GM19043 (cell line): ENCODE results near the gene SLC12A2.

Source experiments
- ATAC-seq: cut with Tn5 transposase; IDR thresholded peaks from one replicate; pipeline ENCODE4 v1.9.1; 2021; ENCODE audit warnings: low read depth; ENCODE audit not compliant: unreplicated experiment

The SLC12A2 gene

DNA sequence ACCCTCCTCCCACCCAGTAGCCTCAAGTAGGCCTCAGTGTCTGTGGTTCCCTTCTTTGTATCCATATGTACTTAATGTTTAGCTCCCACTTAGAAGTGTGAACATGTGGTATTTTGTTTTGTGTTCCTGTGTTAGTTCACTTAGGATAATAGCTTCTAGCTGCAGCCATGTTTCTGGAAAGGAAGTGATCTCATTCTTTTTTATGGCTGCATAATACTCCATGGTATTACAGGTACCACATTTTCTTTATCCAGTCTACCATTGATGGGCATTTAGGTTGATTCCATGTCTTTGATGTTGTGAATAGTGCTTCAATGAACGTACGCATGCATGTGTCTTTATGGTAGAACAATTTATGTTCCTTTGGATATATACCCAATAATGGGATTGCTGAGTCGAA is 74.8 kb downstream of the SLC12A2 start:
- ATAC-seq: no peak

DNA sequence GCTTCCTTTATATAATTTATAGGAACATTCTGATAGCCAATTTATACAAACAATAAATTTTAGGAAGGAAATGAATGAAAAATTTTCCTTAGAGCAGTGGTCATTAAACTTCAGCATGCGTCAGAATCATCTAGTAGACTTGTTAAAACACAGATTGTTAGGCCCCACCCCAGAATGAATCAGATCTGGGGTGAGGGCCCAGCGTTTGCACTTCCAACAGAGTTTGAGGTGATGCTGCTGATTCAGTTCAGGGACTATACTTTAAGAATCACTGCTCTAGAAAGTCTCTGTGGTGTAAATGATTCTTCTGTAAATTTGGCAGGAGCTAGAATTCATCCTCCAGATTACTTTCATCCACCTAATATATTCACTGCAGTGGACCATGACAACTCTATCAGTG is 80.4 kb downstream of the SLC12A2 start:
- ATAC-seq: no peak

DNA sequence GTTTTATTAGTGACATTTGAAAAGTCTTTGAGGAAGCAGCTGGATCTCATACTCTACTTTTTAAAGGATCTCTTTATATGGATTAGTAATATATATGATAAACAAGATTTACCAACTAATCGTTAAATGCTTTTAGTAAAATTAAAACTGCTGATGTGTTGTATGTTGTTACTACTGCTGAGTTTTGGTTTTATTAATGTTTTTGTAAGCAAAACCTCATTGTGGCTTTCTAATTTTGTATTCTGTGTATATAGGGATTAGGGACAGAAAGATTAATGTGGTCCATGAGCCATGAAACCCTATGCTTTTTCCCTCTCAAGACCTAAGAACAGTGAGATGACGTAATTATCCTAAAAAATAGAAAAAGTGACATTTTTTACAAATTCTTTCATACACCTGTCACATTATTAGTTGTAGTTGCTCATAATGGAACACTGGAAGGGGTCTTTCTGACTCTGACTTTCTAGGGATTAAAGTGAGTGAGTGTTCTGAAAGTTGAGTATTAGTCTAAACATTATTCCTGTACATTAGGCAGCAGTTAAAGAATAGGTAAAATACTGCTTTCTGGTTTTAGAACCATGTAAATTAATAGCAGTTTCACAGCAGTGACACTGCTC is 85.9 kb downstream of the SLC12A2 start:
- no peak for ATAC-seq

DNA sequence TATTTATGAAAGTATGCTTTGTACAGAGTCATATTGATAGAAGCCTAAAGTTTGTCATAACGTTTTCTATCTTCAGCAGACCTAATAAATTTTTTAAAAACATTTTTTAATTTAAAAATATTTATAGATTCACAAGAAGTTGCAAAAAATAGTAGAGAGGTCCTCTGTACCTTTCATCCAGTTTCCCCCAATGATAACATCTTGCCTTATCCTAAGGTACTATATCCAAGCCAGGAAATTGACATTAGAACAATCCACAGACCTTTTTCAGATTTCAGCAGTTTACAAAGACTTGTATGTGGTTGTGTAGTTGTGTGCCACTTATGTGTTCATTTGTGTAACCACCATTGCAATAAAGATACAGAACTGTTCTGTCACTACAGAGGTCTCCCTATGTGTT is 88.5 kb downstream of the SLC12A2 start:
- ATAC-seq: no peak

DNA sequence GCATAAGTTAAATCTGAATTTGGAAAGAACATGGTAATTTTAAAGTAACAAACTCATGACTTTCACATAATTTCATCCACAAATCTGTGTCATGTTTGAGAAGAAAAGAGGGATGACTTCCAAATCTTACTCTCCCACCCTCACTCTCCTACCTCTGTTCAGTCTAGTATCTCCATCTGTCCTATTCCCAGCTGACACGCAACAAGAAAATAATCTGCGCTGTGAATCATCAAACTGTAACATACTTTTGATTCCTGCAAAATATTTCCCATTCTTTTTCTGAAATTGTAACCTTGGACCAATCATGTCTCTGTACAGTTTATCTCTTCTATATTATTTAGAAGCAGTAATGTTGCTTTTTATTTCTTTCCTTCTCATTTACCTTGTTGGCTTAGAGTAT is 91.4 kb downstream of the SLC12A2 start:
- no peak for ATAC-seq

DNA sequence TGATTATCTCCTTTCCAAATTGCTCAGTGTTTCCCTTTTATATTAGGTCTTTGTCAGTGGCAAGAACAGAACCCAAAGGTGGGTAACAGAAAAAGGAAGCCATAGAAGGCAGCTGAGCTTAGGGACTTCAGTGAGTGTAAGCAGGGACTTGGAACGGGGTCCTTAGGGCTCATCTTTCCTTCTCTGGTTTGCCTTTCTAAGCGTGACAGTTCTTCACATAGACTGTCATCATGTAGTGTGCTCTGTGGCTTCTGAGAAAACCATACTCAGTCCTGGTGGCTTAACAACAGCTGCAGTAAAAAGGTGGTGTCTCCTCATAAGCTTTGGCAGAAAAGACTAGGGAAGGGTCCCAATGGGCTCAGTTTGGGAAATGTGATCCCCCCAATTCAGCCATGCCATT is 108.8 kb downstream of the SLC12A2 start:
- ATAC-seq: peak; percentile 65

DNA sequence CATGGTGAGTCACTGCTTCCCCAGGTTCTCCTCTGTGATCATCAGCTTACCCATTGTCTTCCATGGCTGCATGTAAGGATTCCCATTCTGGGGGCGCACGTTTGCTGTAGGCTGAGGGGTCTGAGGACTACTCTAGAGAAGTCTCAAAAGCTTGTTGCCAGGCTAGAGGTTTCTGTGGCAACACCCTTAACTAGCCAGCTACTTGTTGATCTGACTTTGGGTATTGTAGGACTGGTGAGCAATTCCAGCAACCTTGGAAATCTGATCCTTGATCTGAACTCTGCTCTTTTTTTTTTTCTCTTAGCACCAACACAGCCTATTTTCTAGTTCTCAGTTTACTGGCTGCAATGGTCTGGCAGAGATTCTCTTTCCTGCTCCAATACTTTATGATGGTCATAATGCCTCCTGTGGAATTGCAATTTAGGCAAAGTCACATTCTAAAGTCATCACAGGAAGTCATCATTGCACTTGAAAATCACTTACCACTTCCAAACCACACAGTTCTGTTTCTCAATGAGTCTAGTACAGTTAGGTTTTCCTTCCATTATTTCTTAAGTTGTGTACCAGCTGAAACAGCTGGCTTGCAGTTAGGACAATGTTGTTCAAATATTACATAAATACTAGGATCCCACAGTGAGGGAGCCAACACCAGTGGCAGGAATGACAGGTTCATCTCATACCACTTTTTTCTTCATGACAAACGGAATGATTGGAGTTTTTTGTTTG is 110.3 kb downstream of the SLC12A2 start:
- no peak for ATAC-seq

DNA sequence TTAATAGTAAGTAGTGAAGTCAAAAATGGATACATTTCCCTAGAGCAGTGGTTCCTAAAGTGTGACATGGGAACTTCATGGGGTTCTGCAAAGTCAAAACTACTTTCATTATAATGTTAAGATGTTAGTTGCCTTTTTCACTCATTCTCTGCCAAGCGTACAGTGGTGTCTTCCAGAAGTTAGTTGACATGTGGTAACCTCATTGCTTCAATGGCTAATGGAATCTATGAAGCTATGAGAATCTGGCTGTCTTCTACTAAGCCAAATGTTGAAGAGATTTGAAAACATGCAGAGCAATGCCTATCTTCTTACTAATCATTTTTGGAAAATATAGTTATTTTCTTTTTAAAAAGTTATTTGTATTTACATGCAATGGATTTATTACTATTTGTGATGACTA is 111.8 kb downstream of the SLC12A2 start:
- ATAC-seq: no peak

DNA sequence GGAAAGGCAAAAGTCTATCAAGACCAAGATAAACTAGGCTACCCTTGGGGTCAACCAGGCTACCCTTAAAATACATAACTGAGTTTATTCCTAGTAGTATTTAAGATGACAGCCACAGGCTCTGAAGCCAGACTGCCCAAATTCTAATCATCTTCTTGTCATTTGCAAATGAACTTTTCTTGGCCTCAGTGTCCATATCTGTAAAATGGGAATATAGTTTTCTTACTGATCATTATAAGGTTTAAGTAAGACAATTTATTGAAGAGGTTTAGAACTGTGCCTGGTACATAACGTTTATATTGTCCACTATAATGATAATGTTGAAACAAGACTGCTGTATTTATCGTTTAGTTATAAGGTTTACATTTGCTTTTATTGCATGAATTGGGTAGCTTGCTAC is 112.5 kb downstream of the SLC12A2 start:
- ATAC-seq: no peak

DNA sequence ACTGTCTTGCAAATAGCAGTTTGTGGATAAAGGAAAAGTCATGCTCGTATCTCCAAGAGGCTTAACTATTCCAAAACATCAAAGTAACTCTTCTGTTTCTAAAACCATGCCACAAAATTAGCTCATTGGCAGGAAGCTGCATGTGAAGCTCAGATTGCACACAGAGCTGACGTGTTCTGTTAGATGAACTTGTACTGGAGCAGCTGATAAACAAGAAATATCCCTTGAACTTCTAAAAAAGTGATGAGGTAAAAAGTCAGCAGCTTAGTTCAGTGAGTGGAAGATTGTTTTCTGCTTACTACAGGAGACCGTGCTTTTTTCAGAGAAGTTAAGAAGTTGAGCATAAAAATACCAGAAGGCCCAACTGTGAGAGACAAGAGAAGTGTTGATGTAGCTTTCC is 113.2 kb downstream of the SLC12A2 start:
- ATAC-seq: no peak

DNA sequence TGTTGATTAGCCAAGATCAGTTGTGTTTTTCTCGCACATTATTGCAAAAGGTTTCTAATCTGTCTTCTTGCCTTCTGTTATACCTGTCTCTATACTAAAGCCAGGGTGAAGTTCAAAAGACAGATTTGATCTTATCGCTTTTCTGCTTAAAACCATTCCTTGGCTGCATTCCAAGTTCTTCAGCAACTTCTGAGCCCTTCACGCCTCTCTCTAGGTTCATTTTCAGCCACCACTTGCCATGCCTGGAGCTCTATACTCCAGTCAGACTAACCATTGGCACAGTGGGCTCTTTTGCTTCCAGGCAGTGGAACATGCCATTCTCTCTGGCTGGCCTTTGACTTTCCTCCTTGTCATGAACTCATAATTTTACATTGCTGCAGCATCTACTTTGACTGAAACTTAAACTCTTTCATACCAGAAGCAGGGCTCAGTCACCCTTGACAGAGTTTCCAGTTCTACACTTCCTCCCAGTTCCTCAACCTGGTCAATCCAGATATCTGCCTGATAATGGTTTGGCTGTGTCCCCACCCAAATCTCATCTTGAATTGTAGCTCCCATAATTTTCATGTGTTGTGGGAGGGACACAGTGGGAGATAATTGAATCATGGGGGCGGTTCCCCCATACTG is 114.4 kb downstream of the SLC12A2 start:
- peak; percentile 53 for ATAC-seq

DNA sequence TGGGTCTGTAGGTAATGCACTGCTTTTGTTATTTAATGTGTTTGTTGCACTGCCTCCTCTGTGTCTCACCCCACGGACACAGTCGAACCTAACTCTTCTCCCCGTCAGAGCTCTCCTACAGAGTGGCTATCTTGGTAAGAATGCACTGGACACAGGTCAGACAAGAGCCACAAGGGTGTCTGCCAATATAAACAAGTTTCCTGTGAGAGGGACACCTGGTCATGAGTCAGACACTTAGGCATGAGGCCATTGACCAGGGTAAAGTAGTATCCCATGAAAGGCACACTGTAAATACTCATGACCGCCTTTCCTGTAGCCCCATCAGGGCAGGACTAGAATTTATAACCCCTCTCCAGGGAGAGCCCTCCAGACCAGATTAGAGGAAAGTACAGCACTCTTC is 115.5 kb downstream of the SLC12A2 start:
- ATAC-seq: no peak

DNA sequence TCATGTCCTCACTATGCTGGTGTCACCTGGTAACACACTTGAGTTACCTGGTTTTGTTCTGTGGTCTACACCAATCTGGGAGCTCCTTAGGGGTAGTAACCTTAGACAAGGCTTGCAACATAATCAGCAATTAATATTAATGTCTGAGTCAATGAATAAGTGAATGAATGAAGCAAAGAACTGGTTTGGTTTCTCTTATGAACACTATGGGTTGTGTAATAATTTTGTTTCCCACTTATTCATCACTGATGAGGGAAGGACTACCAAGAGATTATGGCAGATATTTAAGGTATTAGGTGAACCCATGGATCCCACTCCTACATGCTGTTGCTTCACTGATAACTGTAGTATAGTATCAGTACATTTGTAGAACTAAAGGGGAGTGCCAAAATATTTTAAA is 116.0 kb downstream of the SLC12A2 start:
- ATAC-seq: no peak

DNA sequence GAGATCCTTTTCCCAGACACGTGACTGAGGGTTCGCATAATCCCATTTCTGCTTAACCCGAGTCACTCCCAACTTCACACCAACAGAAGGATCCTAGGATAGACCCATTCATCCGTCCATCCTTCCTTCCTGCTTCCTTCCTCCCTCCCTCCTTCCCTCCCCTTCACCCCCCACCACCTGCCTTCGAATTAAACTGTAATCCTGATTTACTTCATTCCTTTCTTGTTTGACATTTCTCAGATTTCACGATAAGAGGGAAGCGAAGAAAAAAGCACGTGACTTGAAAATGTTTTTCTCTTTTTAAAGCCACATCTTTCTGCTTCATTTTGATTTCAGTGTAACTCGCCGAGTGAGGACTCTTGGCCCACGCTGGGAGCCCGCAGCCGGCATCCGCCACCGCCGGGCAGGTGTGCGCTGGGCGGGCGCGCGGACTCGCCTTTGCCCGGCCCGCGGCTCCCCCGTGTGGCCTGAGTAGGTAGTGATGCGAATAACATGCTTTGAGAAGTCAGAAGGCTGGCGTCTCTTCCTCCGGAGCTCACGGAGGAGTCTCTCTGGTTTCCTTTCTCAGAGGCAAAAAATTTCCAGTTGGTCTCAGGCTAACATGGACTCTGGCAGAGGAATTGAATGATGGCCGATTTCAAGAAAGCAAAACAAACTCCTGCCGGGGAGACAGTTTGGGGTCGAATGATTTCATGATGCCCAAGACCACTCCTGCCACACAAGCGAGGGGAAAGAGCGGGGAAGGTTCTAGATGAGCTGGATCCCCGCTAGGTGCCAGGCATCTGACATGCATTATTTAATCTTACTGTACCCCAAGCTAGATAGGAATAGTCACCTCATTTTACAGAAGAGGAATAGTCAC is 117.7 kb downstream of the SLC12A2 start:
- peak; percentile 91 for ATAC-seq

DNA sequence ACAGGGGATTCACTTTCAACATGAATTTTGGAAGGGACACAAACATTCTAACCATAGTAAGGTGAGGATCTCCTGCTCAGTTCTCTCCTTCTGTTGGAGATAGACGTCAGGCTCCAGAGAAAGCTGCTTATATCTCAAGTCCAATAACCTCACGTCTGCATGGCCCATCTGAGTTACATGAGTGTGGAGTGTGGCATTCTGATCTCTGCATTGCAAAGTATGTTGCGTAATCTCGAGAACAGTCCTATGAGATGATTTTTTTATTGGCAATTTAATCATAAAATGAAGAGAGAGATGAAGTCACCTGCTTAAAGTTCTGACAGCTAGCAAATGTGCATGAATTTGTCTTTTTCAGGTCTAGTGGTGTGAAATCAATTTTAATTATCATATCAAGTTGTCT is 118.8 kb downstream of the SLC12A2 start:
- no peak for ATAC-seq

DNA sequence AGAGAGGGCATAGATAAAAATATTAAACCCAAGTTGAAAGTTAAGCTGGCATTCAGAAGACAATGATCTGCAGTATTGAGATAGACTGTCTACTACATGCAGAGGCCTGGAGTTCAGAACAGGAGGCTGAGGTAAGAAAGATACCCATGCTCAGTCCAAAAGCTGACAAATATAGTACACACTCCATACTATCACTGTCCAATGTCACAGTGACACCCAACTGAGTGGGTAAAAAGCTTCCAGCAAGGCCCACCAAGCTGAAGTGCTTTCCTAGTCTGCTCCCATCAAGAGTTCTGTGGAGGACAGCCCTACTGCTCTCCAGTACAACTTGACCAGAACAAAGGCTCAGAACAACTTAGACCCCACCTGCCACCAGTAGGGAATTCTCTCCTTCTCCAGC is 124.9 kb downstream of the SLC12A2 start:
- no peak for ATAC-seq

DNA sequence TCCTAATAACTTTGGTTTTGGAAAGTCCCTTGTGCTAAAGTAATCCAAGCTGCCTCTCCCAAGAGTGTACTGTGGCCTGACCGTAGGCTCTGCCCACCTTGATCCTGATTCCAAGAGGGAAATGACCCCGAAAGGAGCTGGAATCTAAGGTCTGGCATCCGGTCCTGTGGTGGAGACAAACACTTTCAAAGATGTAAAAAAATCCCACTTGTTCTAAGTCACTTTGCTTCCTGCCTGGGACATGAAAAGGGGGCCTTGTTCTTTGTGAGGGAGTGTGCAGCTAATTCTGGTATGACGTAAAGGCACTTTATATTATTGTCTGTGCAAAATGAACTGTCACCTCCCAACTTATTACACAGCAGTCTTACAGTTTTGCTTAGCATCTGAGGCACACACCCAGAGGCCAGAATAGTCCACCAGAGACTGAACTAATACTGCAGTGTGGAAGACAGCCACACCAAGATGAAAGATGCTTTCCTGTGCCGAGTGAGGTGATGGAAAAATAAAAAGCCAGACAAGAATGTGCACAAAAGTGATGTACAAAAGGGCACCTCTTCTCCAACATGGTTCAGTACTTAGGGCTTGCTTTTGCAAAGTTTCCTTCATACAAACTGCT is 128.7 kb downstream of the SLC12A2 start:
- ATAC-seq: no peak

DNA sequence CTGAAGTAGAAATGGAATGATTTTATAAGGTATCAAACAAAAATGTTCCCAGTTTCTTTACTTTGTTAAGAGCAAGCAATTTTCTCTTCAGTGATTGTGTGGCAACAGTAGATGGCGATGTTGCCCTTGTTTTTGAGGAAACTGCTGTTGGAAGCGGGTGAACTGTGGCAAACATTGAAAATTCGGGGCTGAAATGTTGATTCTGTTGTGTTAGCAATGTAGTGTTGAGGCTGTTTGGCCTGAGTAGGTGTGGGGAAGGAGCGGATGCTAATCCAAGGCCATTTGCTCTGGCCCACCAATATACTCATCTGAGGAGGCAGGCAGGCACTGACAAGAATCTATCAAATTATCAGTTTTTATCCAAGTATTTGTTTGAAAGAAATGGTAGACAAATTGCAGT is 129.8 kb downstream of the SLC12A2 start:
- ATAC-seq: no peak

DNA sequence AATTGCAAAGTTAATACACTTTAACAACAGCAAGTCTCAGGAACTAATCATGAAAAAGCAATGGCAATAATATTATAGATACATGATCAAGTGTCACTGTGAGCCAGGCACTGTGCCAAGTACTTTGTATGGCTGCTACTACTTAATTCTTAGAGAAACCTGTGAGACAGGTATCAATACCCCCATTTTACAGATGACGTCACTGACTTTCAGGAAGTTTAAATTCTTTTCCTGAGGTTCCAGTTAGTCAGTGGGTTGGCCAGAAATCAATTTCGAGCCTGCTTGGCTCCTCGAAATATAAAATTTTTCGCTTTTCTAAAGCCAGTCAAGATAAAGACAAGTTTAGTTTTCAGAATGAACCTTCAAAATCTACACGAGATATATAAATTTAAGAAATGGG is 130.3 kb downstream of the SLC12A2 start:
- no peak for ATAC-seq

DNA sequence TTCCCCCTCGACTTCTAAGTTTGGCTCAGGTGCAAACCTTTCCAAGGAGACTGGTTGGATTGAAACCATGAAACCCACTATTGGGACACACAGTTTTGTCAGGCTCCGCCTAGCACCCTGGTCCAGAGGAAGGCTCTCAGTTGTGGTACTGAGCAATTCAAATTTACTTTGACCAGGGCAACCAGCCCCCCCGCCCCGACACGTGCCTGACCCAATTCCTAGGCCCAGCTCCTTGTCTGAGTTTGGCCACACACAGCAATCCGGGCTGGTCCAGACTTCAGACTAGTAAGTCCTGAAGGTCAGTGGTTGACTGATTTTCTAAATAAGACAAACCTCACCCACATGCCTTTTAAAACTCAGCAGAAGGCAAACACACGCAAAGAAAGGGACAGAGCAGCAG is 132.7 kb downstream of the SLC12A2 start:
- no peak for ATAC-seq
